Measurements from ENCODE around the gene CCN6. TPM values are rescaled to one million over a fixed set of nuclear protein-coding genes. Genes with fewer than 3 reads are reported as not detected.

Gene CCN6
- total RNA-seq, 2 experiments from 2014 or later = 0.19 to 0.30 TPM

DNA sequence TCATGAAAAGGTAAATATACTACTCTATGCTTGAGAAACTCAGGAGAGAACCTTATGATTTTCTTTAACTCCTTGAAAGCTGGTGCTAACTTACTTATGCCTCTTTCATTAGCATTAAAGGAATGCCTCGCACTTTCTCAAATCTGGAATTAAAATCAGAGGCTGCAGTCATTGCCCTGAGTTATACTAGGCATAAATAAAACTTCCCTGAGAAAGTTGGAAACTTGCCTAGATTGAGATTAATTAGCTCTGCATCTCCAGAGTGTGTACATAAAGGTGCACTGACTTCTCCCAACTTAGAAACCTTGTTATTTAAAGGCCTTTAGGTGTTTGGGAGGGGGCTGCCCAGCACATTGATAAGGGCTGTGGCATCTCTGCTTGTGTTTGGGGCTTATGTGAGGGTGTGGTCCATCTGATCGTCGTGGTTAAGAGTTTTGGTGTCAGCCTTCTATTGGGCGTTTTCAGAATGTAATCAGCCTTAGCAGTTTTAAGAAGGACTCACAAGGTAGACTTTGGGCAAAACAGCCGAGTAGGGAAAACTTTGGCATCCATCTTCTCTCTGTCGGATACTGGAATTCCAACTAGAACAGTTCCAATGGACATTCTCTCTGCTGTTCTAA lies 32.1 kb upstream of the CCN6 start:
- Mint-ChIP-seq H3K27me3 (no peaks in the 10 kb centered on the region), H3K36me3 (peaks cover 26% of the 10 kb centered on the region), H3K27ac (no peak overlapping the region), H3K4me1 (peaks cover 28% of the 10 kb centered on the region), H3K4me3 (no peak overlapping the region), H3K9me3 (peaks cover 15% of the 10 kb centered on the region)
- DNase-seq = no peak

DNA sequence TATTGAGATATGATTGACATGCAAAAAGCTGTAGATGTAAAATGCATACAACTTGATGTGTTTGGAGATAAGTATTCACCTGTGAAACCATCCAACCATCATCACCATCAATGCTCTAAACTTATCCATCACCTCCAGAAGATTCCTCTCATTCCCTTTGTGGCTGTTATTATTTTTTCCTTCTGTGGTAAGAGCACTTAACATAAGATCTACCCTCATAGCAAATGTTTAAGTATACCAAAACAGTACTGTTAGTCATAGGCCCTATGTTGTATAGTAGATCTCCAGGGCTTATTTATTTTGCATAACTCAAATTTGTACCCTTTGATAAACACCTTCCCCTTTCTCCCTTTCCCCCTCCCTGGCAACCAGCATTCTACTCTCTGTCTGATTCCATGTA lies 31.2 kb upstream of the CCN6 start:
- Mint-ChIP-seq H3K4me3 (no peak overlapping the region), H3K9me3 (peaks cover 15% of the 10 kb centered on the region), H3K27me3 (no peaks in the 10 kb centered on the region), H3K36me3 (peaks cover 36% of the 10 kb centered on the region), H3K27ac (no peak overlapping the region), H3K4me1 (peaks cover 28% of the 10 kb centered on the region)
- DNase-seq = no peak

DNA sequence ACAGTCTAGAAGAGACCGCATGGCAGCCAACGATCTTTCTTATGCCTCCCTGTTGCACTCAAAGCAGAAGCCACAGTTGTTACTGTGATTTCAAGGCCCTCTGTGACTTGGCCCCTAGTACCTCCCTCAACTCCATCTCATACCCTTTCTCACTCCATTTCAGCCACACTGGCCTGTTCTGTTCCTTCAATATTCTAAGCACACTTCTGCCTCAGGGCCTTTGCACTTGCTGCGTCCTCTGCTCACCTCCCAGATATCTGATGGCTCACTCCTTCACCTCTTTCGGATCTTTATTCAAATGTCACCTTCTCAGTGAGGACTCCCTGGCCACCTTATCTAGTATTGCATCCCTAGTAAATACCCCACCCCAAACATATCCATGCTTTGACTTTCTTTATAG lies 29.4 kb upstream of the CCN6 start:
- H3K27ac Mint-ChIP-seq = no peak overlapping the region
- H3K36me3 Mint-ChIP-seq = peaks cover 46% of the 10 kb centered on the region
- no peaks in the 10 kb centered on the region for H3K27me3 Mint-ChIP-seq
- H3K4me3 Mint-ChIP-seq = no peak overlapping the region
- peaks cover 15% of the 10 kb centered on the region for H3K9me3 Mint-ChIP-seq
- peaks cover 38% of the 10 kb centered on the region for H3K4me1 Mint-ChIP-seq
- DNase-seq = no peak

DNA sequence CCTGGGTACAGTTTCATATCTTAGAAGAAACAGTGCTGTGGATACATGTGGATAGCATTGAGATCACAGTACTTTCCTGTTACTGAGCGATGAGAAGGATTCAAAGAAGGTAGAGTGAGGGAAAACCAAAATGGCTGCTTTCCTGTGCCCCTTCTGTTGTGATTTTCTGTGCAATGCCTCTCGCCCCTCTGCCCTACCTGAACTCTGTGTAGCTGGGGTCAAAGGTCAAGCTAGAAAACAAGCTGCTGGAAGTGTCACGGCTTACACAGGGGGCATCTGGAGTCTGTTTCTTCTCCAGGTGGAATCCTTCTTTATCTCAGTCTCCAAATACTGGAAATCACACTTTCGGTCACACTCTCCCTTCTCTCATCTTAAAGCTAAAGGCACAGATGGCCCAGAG lies 27.0 kb upstream of the CCN6 start:
- Mint-ChIP-seq H3K4me1 (peaks cover 60% of the 10 kb centered on the region), H3K36me3 (peaks cover 53% of the 10 kb centered on the region), H3K9me3 (peaks cover 15% of the 10 kb centered on the region), H3K27me3 (no peaks in the 10 kb centered on the region), H3K4me3 (no peak overlapping the region), H3K27ac (peak overlapping the region; percentile 93)
- DNase-seq = no peak

DNA sequence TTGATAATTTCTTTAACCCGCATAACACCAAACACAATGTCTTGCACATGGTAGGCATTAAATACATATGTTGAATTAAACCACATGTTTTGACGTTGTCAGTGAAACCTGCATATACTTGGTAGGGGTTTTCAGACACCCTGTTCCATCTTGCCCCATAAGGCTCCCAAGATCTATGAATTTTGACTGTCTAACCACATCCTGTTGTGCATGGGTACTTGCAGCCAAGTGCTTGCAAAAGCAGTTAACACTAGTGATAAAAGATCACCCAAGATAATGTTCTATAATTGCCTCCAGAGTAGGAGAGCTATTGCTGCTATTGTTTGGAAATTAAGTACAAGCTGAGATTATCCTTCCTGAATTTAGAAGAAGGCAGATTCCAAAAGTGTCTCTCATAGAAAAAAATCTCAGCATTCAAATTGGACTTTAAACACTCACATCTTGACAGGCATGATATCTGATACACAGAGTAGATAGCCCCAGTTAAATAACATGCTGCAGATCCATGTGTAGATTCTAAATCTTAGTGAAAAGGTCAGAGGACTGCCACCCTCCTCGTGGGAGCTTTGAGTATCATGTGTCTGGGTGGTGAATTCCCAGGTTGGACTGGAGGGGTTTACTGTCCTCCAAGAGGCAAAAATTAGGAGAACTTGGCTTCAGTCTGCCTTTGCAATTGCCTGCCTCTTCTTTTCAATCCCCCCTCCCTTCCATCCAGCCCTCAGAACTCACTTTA lies 25.8 kb upstream of the CCN6 start:
- Mint-ChIP-seq H3K4me1 (peaks cover 68% of the 10 kb centered on the region), H3K36me3 (peaks cover 51% of the 10 kb centered on the region), H3K27me3 (no peaks in the 10 kb centered on the region), H3K4me3 (peak overlapping the region; percentile 4), H3K9me3 (peaks cover 15% of the 10 kb centered on the region), H3K27ac (peak overlapping the region; percentile 93)
- no peak for DNase-seq

DNA sequence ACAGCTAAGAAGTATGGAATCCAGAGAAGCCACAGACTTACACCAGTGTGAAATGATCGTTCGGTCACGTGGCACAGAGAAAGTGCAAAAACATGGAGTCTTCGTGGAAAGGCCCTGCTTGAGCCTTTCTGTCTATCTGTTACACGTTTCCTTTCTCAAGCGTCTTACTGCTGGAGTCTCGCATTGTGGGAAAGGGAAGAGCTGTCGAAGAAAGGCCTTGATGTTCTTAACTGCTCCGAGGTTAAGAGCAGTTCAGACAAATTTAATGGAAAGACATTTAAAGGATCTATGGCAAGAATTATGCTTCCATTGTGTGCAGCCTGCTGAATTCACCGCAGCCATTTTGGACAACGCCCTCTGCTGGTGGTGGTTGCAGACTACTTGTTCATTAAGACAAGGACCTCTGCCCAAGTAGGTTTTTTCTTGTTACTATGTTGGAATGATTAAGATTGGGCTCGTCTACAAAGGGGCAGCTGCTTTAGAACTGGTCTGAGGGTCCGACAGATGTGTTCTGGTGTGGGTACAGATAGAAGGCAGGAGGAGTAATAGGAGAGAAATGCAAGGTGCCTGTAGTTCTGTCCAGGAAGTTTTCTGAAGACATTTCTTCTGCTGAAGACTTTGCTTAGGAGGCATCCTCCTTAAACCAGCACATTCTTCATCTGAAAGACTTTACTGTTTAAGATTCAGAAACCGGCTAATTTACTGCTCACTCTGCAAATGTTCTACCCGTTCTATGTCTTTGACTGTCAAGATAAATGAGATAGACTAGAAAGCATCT lies 24.7 kb upstream of the CCN6 start:
- peaks cover 10% of the 10 kb centered on the region for H3K9me3 Mint-ChIP-seq
- peak overlapping the region; percentile 93 for H3K27ac Mint-ChIP-seq
- peaks cover 46% of the 10 kb centered on the region for H3K36me3 Mint-ChIP-seq
- H3K27me3 Mint-ChIP-seq = no peaks in the 10 kb centered on the region
- H3K4me3 Mint-ChIP-seq = no peak overlapping the region
- peak; percentile 60 for DNase-seq
- peaks cover 77% of the 10 kb centered on the region for H3K4me1 Mint-ChIP-seq

DNA sequence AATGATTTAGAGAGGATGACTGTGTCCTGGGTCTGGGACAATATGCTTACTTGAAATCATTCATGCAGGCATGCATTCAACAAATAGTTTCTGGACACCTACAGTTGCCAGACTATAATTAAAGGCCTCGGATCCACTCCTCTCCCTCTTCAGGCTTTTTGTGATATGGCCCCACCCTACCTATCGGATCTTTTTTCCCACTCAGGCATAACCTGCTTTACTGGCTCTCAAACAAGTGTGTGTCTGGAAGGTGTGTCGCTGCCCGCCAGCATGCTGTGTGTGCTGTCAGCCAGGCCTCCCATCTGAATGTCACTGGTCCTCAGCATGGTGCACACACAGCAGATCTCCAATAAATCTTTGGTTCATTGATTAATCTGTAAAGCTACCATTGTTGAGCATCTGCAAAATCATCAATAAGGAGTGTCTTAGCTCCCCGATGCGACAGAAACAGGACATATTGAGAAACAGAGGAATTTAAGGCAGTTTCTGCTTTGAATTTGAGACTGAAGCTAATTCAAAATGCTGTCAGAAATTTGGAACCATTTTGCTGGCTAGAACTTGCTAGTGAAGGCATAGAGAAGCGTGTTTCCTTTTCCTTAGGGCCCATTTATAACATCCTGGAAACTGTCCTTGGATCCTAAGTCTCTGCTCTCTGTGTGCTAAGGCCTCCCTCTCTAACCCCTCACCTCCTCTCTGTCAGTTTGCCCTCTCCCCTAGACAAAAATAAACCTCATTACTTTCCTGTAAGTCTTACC lies 23.5 kb upstream of the CCN6 start:
- no peak for DNase-seq
- Mint-ChIP-seq H3K4me1 (peaks cover 84% of the 10 kb centered on the region), H3K4me3 (no peak overlapping the region)

DNA sequence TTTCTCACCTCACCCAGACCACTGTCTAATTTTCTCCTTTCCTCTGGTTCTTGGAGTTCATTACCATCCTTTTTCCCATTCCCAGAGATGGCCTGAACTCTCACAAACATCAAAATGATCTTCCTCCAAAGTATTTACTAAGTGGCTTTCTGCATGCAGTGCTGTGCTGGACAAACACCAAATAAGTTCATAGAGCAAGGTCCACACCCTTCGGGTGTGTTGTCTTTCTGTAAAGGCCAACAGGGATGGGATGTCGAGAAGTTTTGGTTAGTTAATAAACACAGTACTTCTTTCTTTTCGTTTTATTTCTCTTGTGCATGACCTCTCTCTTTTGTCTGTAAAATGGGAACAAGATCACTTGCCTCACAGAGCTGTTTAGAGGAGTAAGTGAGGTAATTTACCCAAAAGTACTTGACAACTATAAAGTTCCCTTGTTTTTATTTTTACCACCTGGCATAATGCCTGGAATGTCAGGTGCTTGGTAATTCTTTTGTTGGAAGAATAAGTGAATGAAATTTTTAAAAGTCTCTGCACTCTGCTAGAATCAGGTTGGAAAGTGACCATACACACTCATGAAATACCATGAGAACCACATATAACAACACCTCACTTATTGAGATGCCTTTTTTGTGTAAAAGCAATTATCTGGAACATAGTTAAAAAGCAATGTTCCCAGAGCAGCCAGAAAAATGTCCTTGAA lies 22.8 kb upstream of the CCN6 start:
- peaks cover 36% of the 10 kb centered on the region for H3K36me3 Mint-ChIP-seq
- H3K27ac Mint-ChIP-seq = no peak overlapping the region
- no peak overlapping the region for H3K4me3 Mint-ChIP-seq
- no peak for DNase-seq
- peaks cover 4% of the 10 kb centered on the region for H3K9me3 Mint-ChIP-seq
- peaks cover 89% of the 10 kb centered on the region for H3K4me1 Mint-ChIP-seq
- no peaks in the 10 kb centered on the region for H3K27me3 Mint-ChIP-seq

More for the DNA sequence above, 23.5 kb upstream of the CCN6 start:
- Mint-ChIP-seq H3K9me3 (peaks cover 4% of the 10 kb centered on the region), H3K36me3 (peaks cover 39% of the 10 kb centered on the region), H3K27me3 (no peaks in the 10 kb centered on the region), H3K27ac (no peak overlapping the region)

DNA sequence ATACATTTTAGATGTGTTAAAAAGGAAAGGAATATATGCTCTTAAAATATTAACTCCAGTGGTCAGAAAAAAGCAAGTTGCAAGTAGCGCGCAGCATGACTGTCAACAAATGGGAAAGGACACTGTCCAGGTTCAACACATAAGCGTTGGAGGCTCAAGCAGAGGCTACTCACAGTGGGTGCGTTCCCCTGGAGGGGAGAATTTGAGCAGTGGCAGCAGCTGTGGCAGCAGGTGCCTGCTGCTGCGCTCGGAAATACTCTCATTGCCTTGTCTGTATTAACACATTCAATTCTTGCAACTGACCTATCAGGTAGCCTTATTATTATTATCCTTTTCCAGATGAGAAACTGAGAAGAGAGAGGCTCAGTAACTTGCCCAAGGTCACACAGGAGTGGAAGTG lies 21.9 kb upstream of the CCN6 start:
- Mint-ChIP-seq H3K27me3 (no peaks in the 10 kb centered on the region), H3K4me3 (no peak overlapping the region), H3K4me1 (peaks cover 89% of the 10 kb centered on the region), H3K36me3 (peaks cover 31% of the 10 kb centered on the region), H3K27ac (no peak overlapping the region), H3K9me3 (no peaks in the 10 kb centered on the region)
- no peak for DNase-seq

DNA sequence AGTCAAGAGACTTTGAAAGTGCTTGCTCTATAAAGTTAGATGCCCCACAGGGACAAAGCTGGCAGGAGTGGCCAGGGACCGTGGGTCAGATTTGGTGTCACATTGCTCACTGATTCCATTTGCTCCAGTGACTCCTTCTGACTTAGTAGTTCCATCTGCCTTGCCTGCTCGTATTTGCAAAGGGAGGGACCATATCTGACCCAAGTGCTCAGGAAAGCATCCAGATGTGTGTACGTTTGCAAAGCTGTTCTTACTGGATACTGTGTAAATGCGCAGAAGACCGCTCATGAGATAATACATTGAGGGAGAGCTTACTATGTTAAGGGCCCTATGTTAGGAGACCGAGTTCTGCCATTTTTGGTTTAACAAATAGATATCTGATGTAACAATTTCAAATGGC lies 21.2 kb upstream of the CCN6 start:
- Mint-ChIP-seq H3K4me1 (peaks cover 86% of the 10 kb centered on the region), H3K27ac (no peak overlapping the region), H3K9me3 (no peaks in the 10 kb centered on the region), H3K36me3 (peaks cover 23% of the 10 kb centered on the region), H3K27me3 (no peaks in the 10 kb centered on the region), H3K4me3 (no peak overlapping the region)
- no peak for DNase-seq

DNA sequence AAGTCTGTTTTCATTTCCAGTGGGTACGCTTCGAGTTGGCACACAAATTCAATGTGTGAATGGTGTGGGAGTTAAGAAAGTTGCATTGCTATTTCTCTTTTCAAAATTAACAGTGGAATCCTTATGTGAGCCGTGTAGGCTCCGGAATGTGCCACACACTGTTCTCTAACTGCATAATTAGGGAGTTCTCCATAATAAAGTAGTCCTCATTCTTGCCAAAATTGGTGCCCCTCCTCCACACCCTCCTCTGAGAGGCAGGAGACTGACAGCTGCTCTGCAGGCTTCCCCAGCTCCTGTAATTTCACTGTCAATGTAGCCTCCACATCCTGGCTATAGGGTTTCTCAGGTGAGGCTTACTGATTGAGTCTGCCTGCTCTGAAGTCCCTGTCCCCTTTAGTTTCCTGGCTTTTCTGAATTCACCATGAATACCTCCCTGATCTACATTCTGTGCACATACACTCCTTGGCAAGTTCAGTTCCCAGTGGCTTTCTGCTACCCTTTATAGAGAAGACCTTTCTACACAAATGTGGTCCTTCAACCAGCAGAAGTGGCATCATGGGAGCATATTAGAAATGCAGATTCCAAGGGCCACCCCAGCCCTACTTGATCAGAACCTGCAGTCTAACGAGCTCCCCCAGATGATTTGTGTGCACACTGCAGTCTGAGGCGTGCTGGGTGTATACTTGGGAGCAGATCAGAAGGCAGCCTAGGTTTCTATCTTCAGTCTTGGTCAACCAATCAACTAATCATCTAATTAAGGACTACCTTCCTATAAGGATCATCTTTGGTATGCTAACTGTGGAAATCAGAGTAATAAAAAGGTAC lies 19.9 kb upstream of the CCN6 start:
- DNase-seq = no peak
- H3K27ac Mint-ChIP-seq = peak overlapping the region; percentile 85
- peaks cover 17% of the 10 kb centered on the region for H3K36me3 Mint-ChIP-seq

DNA sequence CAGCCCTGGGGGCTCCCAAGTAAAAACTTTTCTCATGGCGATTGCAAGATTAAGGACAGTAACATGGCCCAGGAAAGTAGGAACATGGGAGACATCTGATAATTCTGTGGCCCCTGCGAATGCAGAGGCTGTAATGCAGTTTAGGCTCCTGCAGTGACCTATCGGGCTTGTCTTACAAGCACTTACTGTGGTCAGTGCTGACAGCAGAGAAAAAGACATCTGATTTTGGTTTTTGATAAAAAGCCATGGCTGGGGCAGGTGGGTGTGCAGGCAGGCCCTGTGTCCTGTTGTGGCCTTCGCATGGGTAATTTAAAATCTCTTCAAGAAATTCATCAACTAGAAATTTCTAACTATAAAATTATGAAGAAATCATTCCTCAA lies 19.3 kb upstream of the CCN6 start:
- peaks cover 11% of the 10 kb centered on the region for H3K36me3 Mint-ChIP-seq
- peaks cover 81% of the 10 kb centered on the region for H3K4me1 Mint-ChIP-seq
- no peak for DNase-seq
- no peak overlapping the region for H3K4me3 Mint-ChIP-seq
- H3K27me3 Mint-ChIP-seq = no peaks in the 10 kb centered on the region
- H3K9me3 Mint-ChIP-seq = no peaks in the 10 kb centered on the region
- H3K27ac Mint-ChIP-seq = peak overlapping the region; percentile 85

More for the DNA sequence above, 19.9 kb upstream of the CCN6 start:
- Mint-ChIP-seq H3K4me3 (no peak overlapping the region), H3K9me3 (no peaks in the 10 kb centered on the region), H3K27me3 (no peaks in the 10 kb centered on the region), H3K4me1 (peaks cover 82% of the 10 kb centered on the region)

DNA sequence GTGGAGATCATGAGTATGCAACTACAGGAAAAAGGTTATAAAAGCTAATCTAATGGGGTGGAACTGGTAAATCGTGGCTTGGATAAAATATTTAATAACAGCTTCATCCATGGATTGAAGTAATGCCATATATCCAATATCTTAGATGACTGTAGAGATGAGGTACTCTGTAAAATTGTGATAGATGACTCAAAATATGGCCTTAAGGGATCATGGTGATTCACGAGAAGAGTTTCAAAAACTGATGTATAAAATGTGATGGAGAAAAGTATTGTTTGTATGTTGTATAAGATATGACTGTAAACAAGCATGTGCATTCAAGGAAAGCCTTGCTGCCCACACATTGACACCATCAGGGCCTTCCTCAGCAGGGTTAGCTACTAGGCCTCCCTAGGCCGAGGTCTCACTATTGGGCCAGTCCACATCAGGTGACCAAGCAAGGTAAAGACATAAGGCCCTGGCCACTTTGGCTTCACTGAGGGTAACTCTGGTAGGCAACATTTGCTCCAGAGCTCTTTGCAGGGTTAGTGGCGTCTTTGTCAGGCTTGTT lies 17.7 kb upstream of the CCN6 start:
- DNase-seq = no peak

More for the DNA sequence above, 17.7 kb upstream of the CCN6 start:
- Mint-ChIP-seq H3K36me3 (peaks cover 8% of the 10 kb centered on the region), H3K4me3 (no peak overlapping the region), H3K27me3 (no peaks in the 10 kb centered on the region), H3K9me3 (no peaks in the 10 kb centered on the region), H3K27ac (peak overlapping the region; percentile 86), H3K4me1 (peaks cover 75% of the 10 kb centered on the region)
